ENCODE results near the gene DHCR24. TPM values are rescaled to one million over a fixed set of nuclear protein-coding genes. Genes with fewer than 3 reads are reported as not detected.

DHCR24 gene
- total RNA-seq, 2 donors from 2014 or later: 13.4 to 20.4 TPM

DNA sequence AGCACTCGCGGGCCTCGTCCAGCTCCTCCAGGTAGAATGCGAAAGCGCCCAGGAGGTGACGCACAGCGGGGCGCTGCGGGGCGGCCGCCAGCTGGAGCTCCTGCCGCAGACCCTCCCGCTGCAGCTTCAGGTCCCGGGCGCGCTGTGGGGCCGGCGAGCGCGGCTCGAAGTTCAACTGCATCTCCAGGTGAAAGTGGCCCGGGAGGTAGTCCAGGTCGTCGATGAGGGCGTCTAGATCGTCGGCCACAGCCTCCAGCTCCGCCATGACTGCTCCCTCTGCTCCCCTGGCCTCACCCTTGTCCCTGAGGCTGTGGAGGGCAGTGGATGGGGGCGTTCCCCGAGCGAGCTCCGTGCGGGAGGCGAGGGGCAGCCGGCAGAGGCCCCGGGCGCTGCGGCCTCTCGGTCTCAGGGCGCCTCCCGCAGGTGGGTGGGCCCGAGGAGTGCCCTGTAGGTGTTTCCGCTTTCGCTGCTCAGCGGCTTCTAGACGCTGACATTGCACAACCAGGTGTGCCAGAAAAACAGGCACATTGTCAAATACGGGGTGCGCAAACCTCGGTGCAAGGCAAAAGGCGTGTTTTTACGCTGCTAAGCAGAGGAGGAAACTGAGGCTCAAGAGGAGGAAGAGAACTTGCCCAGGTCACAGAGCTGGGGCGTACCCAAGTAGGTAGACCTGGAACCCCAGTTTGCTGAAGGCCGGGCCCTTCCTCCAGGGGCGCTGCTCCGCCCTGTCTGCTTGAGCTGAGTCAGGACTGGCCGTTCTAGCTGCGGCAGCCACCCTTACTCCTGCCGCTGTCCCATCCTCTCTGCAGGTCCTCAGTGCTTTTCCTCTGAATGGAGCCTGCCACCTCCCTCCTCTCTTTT, 85.9 kb downstream of the DHCR24 start, which contains the start of gene TTC22:
TSS of gene TTC22 (minus strand) at position 425 of the 861 bp plus-strand sequence. CDS start at position 265, 160 bp downstream.
- Histone ChIP-seq H3K9me3 (no peaks in the 10 kb centered on the region), H3K36me3 (no peaks in the 10 kb centered on the region), H3K4me1 (peaks cover 0 to 15% of the 10 kb centered on the region in 2 donors), H3K4me3 (peak within 1 kb of the TSS; percentile 9 to 42), H3K27ac (no peak within 1 kb of the TSS), H3K27me3 (peaks cover 0 to 10% of the 10 kb centered on the region in 2 donors)
- no peak for DNase-seq (ENCODE audit: low spot score)
- TF ChIP-seq, protein P1, sequence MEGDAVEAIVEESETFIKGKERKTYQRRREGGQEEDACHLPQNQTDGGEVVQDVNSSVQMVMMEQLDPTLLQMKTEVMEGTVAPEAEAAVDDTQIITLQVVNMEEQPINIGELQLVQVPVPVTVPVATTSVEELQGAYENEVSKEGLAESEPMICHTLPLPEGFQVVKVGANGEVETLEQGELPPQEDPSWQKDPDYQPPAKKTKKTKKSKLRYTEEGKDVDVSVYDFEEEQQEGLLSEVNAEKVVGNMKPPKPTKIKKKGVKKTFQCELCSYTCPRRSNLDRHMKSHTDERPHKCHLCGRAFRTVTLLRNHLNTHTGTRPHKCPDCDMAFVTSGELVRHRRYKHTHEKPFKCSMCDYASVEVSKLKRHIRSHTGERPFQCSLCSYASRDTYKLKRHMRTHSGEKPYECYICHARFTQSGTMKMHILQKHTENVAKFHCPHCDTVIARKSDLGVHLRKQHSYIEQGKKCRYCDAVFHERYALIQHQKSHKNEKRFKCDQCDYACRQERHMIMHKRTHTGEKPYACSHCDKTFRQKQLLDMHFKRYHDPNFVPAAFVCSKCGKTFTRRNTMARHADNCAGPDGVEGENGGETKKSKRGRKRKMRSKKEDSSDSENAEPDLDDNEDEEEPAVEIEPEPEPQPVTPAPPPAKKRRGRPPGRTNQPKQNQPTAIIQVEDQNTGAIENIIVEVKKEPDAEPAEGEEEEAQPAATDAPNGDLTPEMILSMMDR (IDR thresholded peaks at IDR 0.05): peak in 1 of 2 donors; percentile 49

DNA sequence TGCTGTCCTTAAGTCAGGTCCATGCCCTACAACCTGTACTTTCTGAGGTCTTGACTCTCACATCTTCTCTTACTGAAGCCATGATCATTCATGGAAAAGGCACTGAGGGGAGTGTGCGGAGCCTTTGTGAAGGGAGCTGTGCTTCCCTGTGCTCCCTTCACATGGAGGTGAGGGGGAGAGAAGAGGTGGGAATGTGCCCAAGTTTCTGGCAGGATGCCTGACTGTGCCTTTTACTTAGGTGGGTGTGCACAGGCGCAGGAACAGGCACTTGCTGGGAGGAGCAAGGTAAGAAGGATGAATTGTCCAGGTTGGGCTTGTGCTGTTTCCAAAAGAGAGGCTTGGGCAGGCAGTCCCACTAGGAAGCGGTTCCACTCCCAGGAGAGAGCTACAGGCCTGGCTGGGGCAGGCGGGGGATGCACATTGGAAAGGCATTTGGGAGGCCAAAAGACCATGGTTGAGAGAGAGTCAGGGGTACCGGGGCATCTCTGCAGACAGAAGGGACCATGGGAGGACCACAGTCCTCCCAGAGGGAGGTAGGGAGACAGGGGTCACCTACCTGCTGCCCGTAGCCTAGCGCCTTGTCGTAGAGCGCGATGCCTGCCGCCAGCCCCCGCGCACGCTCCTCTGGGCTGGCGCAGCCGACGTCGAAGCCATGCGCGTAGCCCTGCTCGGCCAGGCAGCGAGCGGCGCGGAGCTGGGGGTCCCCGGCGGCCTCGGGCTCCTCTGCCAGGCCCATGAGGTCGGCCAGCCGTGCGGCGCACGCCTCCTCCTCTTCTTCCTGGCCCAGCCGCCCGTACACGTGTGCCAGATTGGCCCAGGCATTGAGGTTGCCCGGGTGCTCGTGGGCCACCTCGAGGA, 86.7 kb downstream of the DHCR24 start:
- peak overlapping the region in 1 of 2 donors; percentile 42 for H3K4me3 ChIP-seq
- no peak overlapping the region for H3K27ac ChIP-seq
- H3K27me3 ChIP-seq: peaks cover 0 to 10% of the 10 kb centered on the region in 2 donors

More for the DNA sequence above, 86.7 kb downstream of the DHCR24 start:
- peaks cover 0 to 15% of the 10 kb centered on the region in 2 donors for H3K4me1 ChIP-seq
- no peaks in the 10 kb centered on the region for H3K9me3 ChIP-seq
- no peak for DNase-seq (ENCODE audit: low spot score)
- no peaks in the 10 kb centered on the region for H3K36me3 ChIP-seq
- TF ChIP-seq, protein P1 (IDR thresholded peaks at IDR 0.05): no peak

Other genes starting within 250 kb of the DHCR24 start
- gene MROH7, start 245.4 kb downstream of the DHCR24 start, total RNA-seq: 1 to 10 TPM; 5.5 to 6.9 TPM
- gene TTC4, start 171.3 kb downstream of the DHCR24 start, total RNA-seq: 10 to 100 TPM in 1 of 2 donors, 1 to 10 TPM in 1; 9.8 to 10.3 TPM
- 1 to 10 TPM; 3.9 to 4.0 TPM for gene PARS2, start 122.7 kb downstream of the DHCR24 start, total RNA-seq
- gene TTC22, start 85.9 kb downstream of the DHCR24 start, total RNA-seq: under 1 TPM; 0.43 to 0.70 TPM
- not detected for gene TMEM61, start 93.4 kb upstream of the DHCR24 start, total RNA-seq
- not detected for gene BSND, start 111.7 kb upstream of the DHCR24 start, total RNA-seq
- under 1 TPM in 1 of 2 donors, not detected in 1; 0.47 TPM for gene PCSK9, start 152.4 kb upstream of the DHCR24 start, total RNA-seq

All from right atrium auricular region (tissue), 2 donors.